HG03460 (cell line): ENCODE results near the gene HES4.
"Not testable (repeated sequence)": the region's sequence is repeated elsewhere in the genome, so short reads cannot be mapped to it uniquely, and the experiment has no call there.

Source experiments
- ATAC-seq: cut with Tn5 transposase; IDR thresholded peaks from one replicate; pipeline ENCODE4 v1.9.1; 2021; ENCODE audit not compliant: unreplicated experiment

Gene HES4

GRCh38 chr1:1033731-1034438 lies 34.0 kb upstream of the HES4 start:
- ATAC-seq, result no peak

- ATAC-seq, result peak; percentile 73
Observed at GRCh38 chr1:1033009-1033587, 33.2 kb upstream of the HES4 start.

- no peak for ATAC-seq
Observed at GRCh38 chr1:1032424-1032823, 32.5 kb upstream of the HES4 start.

GRCh38 chr1:1031659-1032235 lies 31.9 kb upstream of the HES4 start:
- no peak for ATAC-seq

- ATAC-seq, result not testable (repeated sequence)
Observed at GRCh38 chr1:1030867-1031658, 31.2 kb upstream of the HES4 start.

- no peak for ATAC-seq
Observed at GRCh38 chr1:1027791-1028190, 27.9 kb upstream of the HES4 start.

GRCh38 chr1:1026599-1027413 lies 26.9 kb upstream of the HES4 start:
- ATAC-seq, result no peak

- ATAC-seq, result no peak
Observed at GRCh38 chr1:1025730-1026129, 25.8 kb upstream of the HES4 start.

GRCh38 chr1:1024771-1025699 lies 25.1 kb upstream of the HES4 start:
- no peak for ATAC-seq

- no peak for ATAC-seq
Observed at GRCh38 chr1:1024149-1024770, 24.4 kb upstream of the HES4 start.

- ATAC-seq, result no peak
Observed at GRCh38 chr1:1023700-1024099, 23.8 kb upstream of the HES4 start.

GRCh38 chr1:1022302-1023009 lies 22.6 kb upstream of the HES4 start:
- ATAC-seq, result no peak

GRCh38 chr1:1021920-1022259 lies 22.0 kb upstream of the HES4 start:
- ATAC-seq, result no peak

- no peak for ATAC-seq
Observed at GRCh38 chr1:1021010-1021919, 21.4 kb upstream of the HES4 start.

- ATAC-seq, result peak; percentile 3
Observed at GRCh38 chr1:1020415-1021009, 20.6 kb upstream of the HES4 start.

GRCh38 chr1:1020000-1020404 lies 20.1 kb upstream of the HES4 start, which contains the start of gene AGRN:
TSS of gene AGRN (plus strand) at chr1:1020120. CDS start at chr1:1020173, 53 bp downstream.
- peak; percentile 22 for ATAC-seq
